ENCODE results near the gene FCRL1.
A peak's percentile ranks its signal among the peaks of the same experiment; 100 is the strongest.

Gene FCRL1

GRCh38 chr1:157819896-157820295 lies at the start of gene FCRL1:
Gene FCRL1 (minus strand): TSS chr1:157820120. CDS start chr1:157820037, 83 bp downstream.
- DNase-seq: peak; percentile 44

- no peak for DNase-seq
These were observed 48.7 kb upstream of the FCRL1 start for GRCh38 chr1:157868654-157869053.

- DNase-seq: peak; percentile 18
These were observed 42.5 kb upstream of the FCRL1 start for GRCh38 chr1:157862114-157863070.

- DNase-seq: no peak
These were observed 36.6 kb upstream of the FCRL1 start for GRCh38 chr1:157856538-157856937.

- no peak for DNase-seq
These were observed 32.6 kb upstream of the FCRL1 start for GRCh38 chr1:157852476-157852875.

- DNase-seq: peak; percentile 72
These were observed 29.4 kb upstream of the FCRL1 start for GRCh38 chr1:157849229-157849875.

- no peak for DNase-seq
These were observed 24.3 kb upstream of the FCRL1 start for GRCh38 chr1:157844089-157844830.

- no peak for DNase-seq
These were observed 23.0 kb upstream of the FCRL1 start for GRCh38 chr1:157842939-157843338.

- no peak for DNase-seq
These were observed 21.8 kb upstream of the FCRL1 start, which contains the start of gene CD5L for GRCh38 chr1:157841708-157842107. Gene CD5L (minus strand): TSS chr1:157841808. CDS start chr1:157841701, 107 bp downstream.

GRCh38 chr1:157838966-157839365 lies 19.0 kb upstream of the FCRL1 start:
- DNase-seq: peak; percentile 65

GRCh38 chr1:157834430-157834829 lies 14.5 kb upstream of the FCRL1 start:
- peak; percentile 86 for DNase-seq

- DNase-seq: peak; percentile 33
These were observed 13.2 kb upstream of the FCRL1 start for GRCh38 chr1:157833145-157833544.

- DNase-seq: no peak
These were observed 12.2 kb upstream of the FCRL1 start for GRCh38 chr1:157831968-157832626.

GRCh38 chr1:157830887-157831286 lies 11.0 kb upstream of the FCRL1 start:
- DNase-seq: no peak

GRCh38 chr1:157829711-157830110 lies 9.8 kb upstream of the FCRL1 start:
- no peak for DNase-seq

- no peak for DNase-seq
These were observed 9.3 kb upstream of the FCRL1 start for GRCh38 chr1:157829210-157829609.

- no peak for DNase-seq
These were observed 379 bp upstream of the FCRL1 start for GRCh38 chr1:157820299-157820698.

GRCh38 chr1:157819215-157819614 lies 705 bp downstream of the FCRL1 start:
- DNase-seq: no peak

GRCh38 chr1:157813269-157813668 lies 6.7 kb downstream of the FCRL1 start:
- no peak for DNase-seq

GRCh38 chr1:157806431-157807149 lies 13.3 kb downstream of the FCRL1 start:
- DNase-seq: peak; percentile 98

GRCh38 chr1:157803851-157804250 lies 16.1 kb downstream of the FCRL1 start:
- peak; percentile 96 for DNase-seq

GRCh38 chr1:157799996-157800395 lies 19.9 kb downstream of the FCRL1 start:
- no peak for DNase-seq
